ENCODE results near the gene RNGTT.

- TF ChIP-seq CTCF (conservative IDR thresholded peaks at IDR 0.05) = no peak
- no peak for TF ChIP-seq ZFX (IDR thresholded peaks at IDR 0.05)
Observed at GRCh38 chr6:88984606-88985005, 21.2 kb upstream of the RNGTT start.

Data from C4-2B (cell line).